GM12878 (cell line): ENCODE data around the gene HYAL1. TPM values are rescaled to one million over a fixed set of nuclear protein-coding genes. Genes with fewer than 3 reads are reported as not detected.

Experiments
- BCL11A ChIP-seq: IDR thresholded peaks from 2 replicates; pipeline ENCODE4 v1.6.1; 2011; ENCODE audit warnings: low read depth, low read length
- E2F8 ChIP-seq: fragments of 450-650 bp; IDR thresholded peaks from 2 replicates; pipeline ENCODE4 v1.6.1; 2018; ENCODE audit warnings: mild to moderate bottlenecking, low read depth, moderate library complexity; ENCODE audit not compliant: partially characterized antibody
- EP300 ChIP-seq, 2 experiments: fragments of 150-350 bp in 1 of 2; IDR thresholded peaks; 2 replicates each; pipeline ENCODE4 v1.6.1; 2011 to 2012; ENCODE audit warnings: low read depth in 2 of 2, low read length in 2 of 2, borderline replicate concordance in 1 of 2, improper control_type of control experiment in 1 of 2, inconsistent platforms in 1 of 2; ENCODE audit not compliant: control insufficient read depth in 1 of 2
- HCFC1 ChIP-seq: fragments of 150-350 bp; IDR thresholded peaks from 2 replicates; pipeline ENCODE4 v1.6.1; 2014; ENCODE audit warnings: low read length
- KAT2A ChIP-seq: conservative IDR thresholded peaks from 2 replicates; pipeline ENCODE4 v1.6.1; 2011; ENCODE audit warnings: low read depth, low read length; ENCODE audit not compliant: control insufficient read depth
- KLF5 ChIP-seq: fragments of 450-650 bp; IDR thresholded peaks from 2 replicates; pipeline ENCODE4 v1.6.1; 2014; ENCODE audit warnings: mild to moderate bottlenecking; ENCODE audit not compliant: partially characterized antibody
- NFYA ChIP-seq: IDR thresholded peaks from 2 replicates; pipeline ENCODE4 v1.6.1; 2011; ENCODE audit warnings: low read depth, mild to moderate bottlenecking, low read length, improper control_type of control experiment, borderline replicate concordance
- PAX5 ChIP-seq: IDR thresholded peaks from 2 replicates; pipeline ENCODE4 v1.6.1; 2011; ENCODE audit warnings: low read depth, low read length, borderline replicate concordance
- PAX8 ChIP-seq: fragments of 450-650 bp; IDR thresholded peaks from 2 replicates; pipeline ENCODE4 v1.6.1; 2017; ENCODE audit warnings: mild to moderate bottlenecking, moderate library complexity
- PBX3 ChIP-seq: IDR thresholded peaks from 2 replicates; pipeline ENCODE4 v1.6.1; 2011; ENCODE audit warnings: mild to moderate bottlenecking, low read depth, low read length, moderate library complexity; ENCODE audit not compliant: insufficient replicate concordance
- POU2F2 ChIP-seq: IDR thresholded peaks from 3 replicates; pipeline ENCODE4 v1.6.1; 2011; ENCODE audit warnings: low read depth, mild to moderate bottlenecking, low read length, borderline replicate concordance
- PRDM15 ChIP-seq: fragments of 450-650 bp; formaldehyde crosslinking; IDR thresholded peaks from 2 replicates; pipeline ENCODE4 v1.4.0; 2020; ENCODE audit warnings: mild to moderate bottlenecking, moderate library complexity
- RFX5 ChIP-seq: IDR thresholded peaks from 2 replicates; pipeline ENCODE4 v1.6.1; 2011; ENCODE audit warnings: low read depth, low read length, improper control_type of control experiment
- RUNX3 ChIP-seq: IDR thresholded peaks from 2 replicates; pipeline ENCODE4 v1.6.1; 2012; ENCODE audit warnings: low read length, inconsistent platforms
- SIN3A ChIP-seq: IDR thresholded peaks from 2 replicates; pipeline ENCODE4 v1.6.1; 2012; ENCODE audit warnings: low read depth, low read length, improper control_type of control experiment
- SKIL ChIP-seq: fragments of 450-650 bp; IDR thresholded peaks from 2 replicates; pipeline ENCODE4 v1.6.1; 2017; ENCODE audit warnings: mild to moderate bottlenecking, low read depth, inconsistent platforms; ENCODE audit not compliant: poor library complexity, severe bottlenecking
- SMC3 ChIP-seq: IDR thresholded peaks from 2 replicates; pipeline ENCODE4 v1.6.1; 2011; ENCODE audit warnings: low read length, improper control_type of control experiment, borderline replicate concordance
- SRF ChIP-seq, 2 experiments: IDR thresholded peaks; 2 replicates each; pipeline ENCODE4 v1.6.1; 2011; ENCODE audit warnings: low read depth in 2 of 2, low read length in 2 of 2, mild to moderate bottlenecking in 1 of 2, moderate library complexity in 1 of 2
- YY1 ChIP-seq: IDR thresholded peaks from 2 replicates; pipeline ENCODE4 v1.6.1; 2011; ENCODE audit warnings: low read depth, mild to moderate bottlenecking, low read length
- polyA plus RNA-seq, 11 experiments: library from polyadenylated mRNA; depleted of rRNA in 4 of 11; unstranded in 6 of 11; stranded (reverse) in 5 of 11; fragments of >200 nt; fragmentation: Nextera tagmentation in 4 of 11; fragmentation: Illumina TruSeq in 1 of 11; extraction: Ambion mirVana in 4 of 11; extraction: Trizol in 1 of 11; gene quantifications; 1 replicate in 1 of 11; 2 replicates in 10 of 11; pipeline versions ENCODE4 v1.2.1 to v1.2.3, GENCODE V29; 2011 to 2016; ENCODE audit warnings: inconsistent platforms in 2 of 11, missing spikeins in 2 of 11, low read depth in 1 of 11
- total RNA-seq, 4 experiments: library from RNA; depleted of rRNA in 3 of 4; stranded (reverse); fragments of >200 nt in 3 of 4; fragmentation: Illumina TruSeq in 1 of 4; extraction: Trizol in 1 of 4; gene quantifications; 2 replicates each; pipeline versions ENCODE4 v1.2.1 to v1.2.3, GENCODE V29; 2013 to 2021

Gene HYAL1
- total and polyA plus RNA-seq, 10 of the 15 experiments (the other 5 are each of a cell fraction or from before 2014, with no cell fraction given), result 0.04 to 0.55 (median 0.18) TPM; not detected in 2

- TF ChIP-seq PAX5, result no peak
- TF ChIP-seq PRDM15 (CRISPR knock-in tag), result no peak
- peak; percentile 100 for TF ChIP-seq HCFC1
- TF ChIP-seq SIN3A, result peak; percentile 73
- no peak for TF ChIP-seq NFYA
- no peak for TF ChIP-seq PAX8
- TF ChIP-seq E2F8, result peak; percentile 76
- TF ChIP-seq SKIL, result no peak
- TF ChIP-seq SMC3, result no peak
- peak; percentile 65 for TF ChIP-seq RUNX3
- peak; percentile 79; the same call in 1 of the 2 replicates for TF ChIP-seq YY1
- peak; percentile 69; the same call in 1 of the 3 replicates for TF ChIP-seq POU2F2
- TF ChIP-seq PBX3, result peak; percentile 47
- TF ChIP-seq KAT2A, result no peak
- TF ChIP-seq BCL11A, result no peak
- TF ChIP-seq EP300 (IDR thresholded peaks at IDR 0.05; ENCODE audit: borderline replicate concordance in 1 of 2, control insufficient read depth in 1 of 2, low read depth in 2 of 2, low read length in 2 of 2), result 0 out of 4 replicates have a peak, but pooled peaks of 1 of the 2 experiments have one; percentile 9
- no peak for TF ChIP-seq RFX5
- TF ChIP-seq SRF (IDR thresholded peaks at IDR 0.05; ENCODE audit: low read depth in 2 of 2, low read length in 2 of 2), result peak in 1 of 2 experiments; percentile 78; a peak in 2 of 4 replicates
- no peak for TF ChIP-seq KLF5
These were observed 47.4 kb upstream of the HYAL1 start, which contains the start of the genes CYB561D2 and NPRL2 (continued) for GRCh38 chr3:50350527-50351322.
